Tibial artery (tissue), 4 donors: ENCODE results near the gene PAQR5.

Experiments used
- DNase-seq, 2 donors: peaks; one replicate each; pipeline ENCODE4 v3.0.0-alpha.2; 2019
- H3K27ac ChIP-seq, 2 donors: fragments of 200-600 bp; sonication (generic) in 1 of 2; 1 replicate in 1 of 2; 2 replicates in 1 of 2; pipeline ENCODE4 v1.5.1; 2018 to 2019; ENCODE audit warnings: mild to moderate bottlenecking in 1 of 2
- H3K27me3 ChIP-seq, 2 donors: fragments of 200-600 bp; sonication (generic) in 1 of 2; one replicate each; pipeline versions ENCODE4 v1.5.1 to v1.6.0; 2016 to 2019
- H3K36me3 ChIP-seq, 3 donors: fragments of 200-600 bp; sonication (generic) in 2 of 3; one replicate each; pipeline ENCODE4 v1.5.1; 2016 to 2019; ENCODE audit warnings: mild to moderate bottlenecking in 2 of 3
- H3K4me1 ChIP-seq, 4 donors: fragments of 200-600 bp; sonication (generic) in 2 of 4; 1 replicate in 3 of 4; 2 replicates in 1 of 4; pipeline ENCODE4 v1.5.1; 2016 to 2019
- H3K4me3 ChIP-seq, 2 donors: fragments of 200-600 bp; sonication (generic) in 1 of 2; 1 replicate in 1 of 2; 2 replicates in 1 of 2; pipeline ENCODE4 v1.5.1; 2018 to 2019; ENCODE audit warnings: mild to moderate bottlenecking in 2 of 2
- H3K9me3 ChIP-seq, 3 donors: fragments of 200-600 bp; sonication (generic) in 1 of 3; one replicate each; pipeline ENCODE4 v1.5.1; 2016 to 2019
- CTCF ChIP-seq, 2 experiments: fragments of 200-600 bp in 1 of 2; fragments of 450-650 bp in 1 of 2; IDR thresholded peaks; one replicate each; pipeline ENCODE4 v1.5.1; 2017 to 2019; ENCODE audit warnings: antibody characterized with exemption in 2 of 2, mild to moderate bottlenecking in 1 of 2, moderate library complexity in 1 of 2
- intact Hi-C: fragments of 100-400 bp; cut with DNase I; formaldehyde crosslinking; loops from one replicate; pipeline ENCODE4 v1.15.0; 2023; ENCODE audit warnings: low total_unique reads

The PAQR5 gene

GRCh38 chr15:69422336-69422895 is 123.7 kb downstream of the PAQR5 start:
- intact Hi-C loops: no loop called here
- Histone ChIP-seq H3K4me3 (no peak overlapping the region), H3K4me1 (peaks cover 0 to 8% (median 0%) of the 10 kb centered on the region in 4 donors), H3K9me3 (no peaks in the 10 kb centered on the region), H3K27ac (no peak overlapping the region), H3K27me3 (no peaks in the 10 kb centered on the region), H3K36me3 (peaks cover 0 to 15% (median 0%) of the 10 kb centered on the region in 3 donors)
- TF ChIP-seq CTCF (IDR thresholded peaks at IDR 0.05): no peak
- no peak for DNase-seq

DNA sequence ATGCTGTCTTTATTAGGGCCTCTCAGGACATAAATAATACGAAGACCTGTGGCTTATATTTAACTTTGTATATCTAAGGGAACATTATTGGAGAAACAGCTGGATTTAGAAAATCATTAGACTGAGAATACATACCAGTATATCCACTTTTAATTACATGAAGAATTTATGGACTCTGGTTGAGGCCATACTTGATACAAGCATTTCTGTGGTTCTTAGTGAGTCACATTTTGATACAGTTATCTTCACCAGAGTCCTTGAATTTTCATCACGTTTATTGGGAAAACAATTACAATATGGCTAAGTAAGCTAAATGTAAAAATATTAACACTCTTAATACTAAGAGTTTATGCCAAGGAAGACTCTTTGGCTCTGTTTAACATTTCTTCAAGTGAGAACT is 125.3 kb downstream of the PAQR5 start:
- no peak for DNase-seq
- no peak for TF ChIP-seq CTCF (IDR thresholded peaks at IDR 0.05)
- Histone ChIP-seq H3K36me3 (peaks cover 0 to 15% (median under 1%) of the 10 kb centered on the region in 3 donors), H3K9me3 (no peaks in the 10 kb centered on the region), H3K27me3 (no peaks in the 10 kb centered on the region), H3K27ac (no peak overlapping the region), H3K4me1 (no peaks in the 10 kb centered on the region), H3K4me3 (no peak overlapping the region)
- intact Hi-C loops: no loop called here

- peaks cover 4 to 15% (median 4%) of the 10 kb centered on the region in 3 donors for H3K36me3 ChIP-seq
- no peaks in the 10 kb centered on the region for H3K27me3 ChIP-seq
- no peak overlapping the region for H3K4me3 ChIP-seq
- H3K4me1 ChIP-seq: no peaks in the 10 kb centered on the region
- no peak for DNase-seq
- H3K9me3 ChIP-seq: no peaks in the 10 kb centered on the region
- no peak overlapping the region for H3K27ac ChIP-seq
- TF ChIP-seq CTCF (IDR thresholded peaks at IDR 0.05): no peak
- intact Hi-C loops: no loop called here
Observed at GRCh38 chr15:69424748-69425413, 126.2 kb downstream of the PAQR5 start.

DNA sequence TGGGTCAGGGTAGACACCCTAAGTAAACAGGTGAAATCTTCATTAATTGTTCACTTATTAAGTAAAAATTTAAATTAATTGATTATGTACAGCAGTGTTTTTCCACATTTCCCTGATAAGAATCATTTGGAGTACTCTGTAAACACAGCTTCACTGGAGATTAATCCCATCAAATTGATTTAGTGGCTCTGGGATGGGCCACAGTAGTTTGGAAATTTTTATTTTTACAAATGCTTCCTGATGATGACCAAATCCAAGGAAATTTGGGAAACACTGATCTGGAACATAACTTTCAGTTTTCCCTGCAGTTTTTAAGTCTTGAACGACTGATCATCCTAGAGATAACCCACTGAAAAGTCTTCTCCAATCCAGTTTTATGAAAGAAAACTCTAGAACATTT is 135.1 kb downstream of the PAQR5 start:
- intact Hi-C loops: no loop called here
- Histone ChIP-seq H3K27ac (no peak overlapping the region), H3K4me3 (no peak overlapping the region), H3K36me3 (peaks cover 4 to 21% (median 9%) of the 10 kb centered on the region in 3 donors), H3K9me3 (no peaks in the 10 kb centered on the region), H3K27me3 (no peaks in the 10 kb centered on the region), H3K4me1 (no peaks in the 10 kb centered on the region)
- DNase-seq: no peak
- no peak for TF ChIP-seq CTCF (IDR thresholded peaks at IDR 0.05)

- no peak for TF ChIP-seq CTCF (IDR thresholded peaks at IDR 0.05)
- H3K27ac ChIP-seq: no peak overlapping the region
- intact Hi-C loops: no loop called here
- no peak for DNase-seq
- H3K4me3 ChIP-seq: no peak overlapping the region
- H3K4me1 ChIP-seq: no peaks in the 10 kb centered on the region
- peaks cover 2 to 22% (median 9%) of the 10 kb centered on the region in 3 donors for H3K36me3 ChIP-seq
- no peaks in the 10 kb centered on the region for H3K27me3 ChIP-seq
- no peaks in the 10 kb centered on the region for H3K9me3 ChIP-seq
Observed at GRCh38 chr15:69434238-69434637, 135.5 kb downstream of the PAQR5 start.
